Breast epithelium (tissue), 3 donors: ENCODE measurements around the gene MTHFD2L.
A peak's percentile ranks its signal among the peaks of the same experiment; 100 is the strongest.

Experiments used
- POLR2A ChIP-seq: fragments of 450-650 bp; IDR thresholded peaks from one replicate; pipeline ENCODE4 v1.6.1; 2016; ENCODE audit warnings: antibody characterized with exemption, mild to moderate bottlenecking, moderate library complexity
- POLR2AphosphoS5 ChIP-seq, 3 donors: sonication (generic); formaldehyde crosslinking; IDR thresholded peaks; one replicate each; pipeline ENCODE4 v1.6.1; 2017; ENCODE audit warnings: antibody characterized with exemption in 3 of 3
- TF ChIP-seq, protein P1 (sequence below), 3 donors: fragments of 450-650 bp; IDR thresholded peaks; one replicate each; pipeline ENCODE4 v1.5.1; 2016 to 2017; ENCODE audit warnings: antibody characterized with exemption in 3 of 3, mild to moderate bottlenecking in 3 of 3, moderate library complexity in 3 of 3

DNA sequence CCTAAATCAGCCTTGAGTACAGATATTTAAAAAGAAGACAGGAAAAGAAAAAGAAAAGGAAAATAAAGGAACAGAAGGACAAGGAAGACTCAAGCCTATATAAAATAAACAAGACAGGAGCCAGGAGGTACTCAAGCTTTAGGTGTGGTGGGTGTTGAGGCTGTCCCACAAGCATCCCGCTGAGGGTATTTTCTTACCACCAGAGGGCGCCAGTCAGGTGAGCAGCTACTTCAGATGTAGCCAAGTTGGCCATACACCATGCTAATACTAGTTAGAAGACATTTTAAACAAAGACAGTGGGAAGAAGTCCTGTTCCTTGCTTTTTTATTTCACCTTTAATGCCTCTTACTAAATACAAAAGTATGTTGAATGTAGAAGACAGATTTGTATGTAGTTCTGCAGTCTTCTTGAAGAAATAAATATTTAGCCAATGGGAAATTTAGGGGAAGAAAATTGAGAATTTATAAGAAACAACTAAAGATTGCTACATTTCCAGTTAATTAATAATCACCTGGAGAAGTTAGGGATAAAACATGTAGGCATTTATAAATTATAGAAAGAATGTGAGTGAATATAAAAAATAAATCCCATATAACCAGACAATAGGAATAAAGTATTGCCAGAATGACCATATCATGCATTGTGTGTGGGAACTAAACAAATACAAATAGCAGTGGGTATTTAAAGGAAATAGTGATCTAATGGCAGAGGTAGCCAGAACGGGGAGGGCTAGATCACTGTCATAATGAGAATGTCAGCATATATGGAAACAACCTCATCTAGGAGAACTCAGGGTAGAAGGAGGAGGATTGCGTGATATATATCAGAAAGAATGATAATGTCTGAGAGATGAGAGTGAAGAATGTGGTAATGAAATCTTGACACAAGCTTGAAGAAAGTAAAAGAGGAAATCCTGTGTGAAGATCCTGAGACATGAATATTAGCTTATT, 71.0 kb downstream of the MTHFD2L start:
- TF ChIP-seq POLR2A (no peak), POLR2AphosphoS5 (IDR thresholded peaks at IDR 0.05) (no peak)
- TF ChIP-seq, protein P1, sequence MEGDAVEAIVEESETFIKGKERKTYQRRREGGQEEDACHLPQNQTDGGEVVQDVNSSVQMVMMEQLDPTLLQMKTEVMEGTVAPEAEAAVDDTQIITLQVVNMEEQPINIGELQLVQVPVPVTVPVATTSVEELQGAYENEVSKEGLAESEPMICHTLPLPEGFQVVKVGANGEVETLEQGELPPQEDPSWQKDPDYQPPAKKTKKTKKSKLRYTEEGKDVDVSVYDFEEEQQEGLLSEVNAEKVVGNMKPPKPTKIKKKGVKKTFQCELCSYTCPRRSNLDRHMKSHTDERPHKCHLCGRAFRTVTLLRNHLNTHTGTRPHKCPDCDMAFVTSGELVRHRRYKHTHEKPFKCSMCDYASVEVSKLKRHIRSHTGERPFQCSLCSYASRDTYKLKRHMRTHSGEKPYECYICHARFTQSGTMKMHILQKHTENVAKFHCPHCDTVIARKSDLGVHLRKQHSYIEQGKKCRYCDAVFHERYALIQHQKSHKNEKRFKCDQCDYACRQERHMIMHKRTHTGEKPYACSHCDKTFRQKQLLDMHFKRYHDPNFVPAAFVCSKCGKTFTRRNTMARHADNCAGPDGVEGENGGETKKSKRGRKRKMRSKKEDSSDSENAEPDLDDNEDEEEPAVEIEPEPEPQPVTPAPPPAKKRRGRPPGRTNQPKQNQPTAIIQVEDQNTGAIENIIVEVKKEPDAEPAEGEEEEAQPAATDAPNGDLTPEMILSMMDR (IDR thresholded peaks at IDR 0.05): peak in 2 of 3 donors; percentile 60 to 73
